WERI-Rb-1 (cell line): ENCODE measurements around the gene PTPRN2.

Experiments
- DNase-seq: peaks from one replicate; pipeline ENCODE4 v3.0.0-alpha.2; 2020
- H3K27ac ChIP-seq: fragments of 250-450 bp; sonication (Bioruptor Pico); 2 replicates; pipeline ENCODE4 v1.5.1; 2020; ENCODE audit warnings: mild to moderate bottlenecking, moderate library complexity
- H3K27me3 ChIP-seq: fragments of 250-450 bp; sonication (Bioruptor Pico); 2 replicates; pipeline ENCODE4 v1.5.1; 2021; ENCODE audit warnings: mild to moderate bottlenecking, low read depth, moderate library complexity; ENCODE audit not compliant: insufficient read depth, severe bottlenecking
- H3K36me3 ChIP-seq: fragments of 250-450 bp; sonication (Bioruptor Pico); 2 replicates; pipeline ENCODE4 v1.5.1; 2020; ENCODE audit warnings: mild to moderate bottlenecking, moderate library complexity
- H3K4me3 ChIP-seq: 2 replicates; pipeline ENCODE4 v1.5.1; 2011; ENCODE audit warnings: low read depth, mild to moderate bottlenecking, control low read depth, low read length
- H3K9me3 ChIP-seq: fragments of 250-450 bp; sonication (Bioruptor Pico); 2 replicates; pipeline ENCODE4 v1.5.1; 2021; ENCODE audit warnings: mild to moderate bottlenecking, moderate library complexity; ENCODE audit not compliant: severe bottlenecking
- CTCF ChIP-seq: IDR thresholded peaks from 2 replicates; pipeline ENCODE4 v1.5.1; 2011; ENCODE audit warnings: low read depth, mild to moderate bottlenecking, control low read depth, inconsistent platforms, low read length

The PTPRN2 gene

GRCh38 chr7:157652954-157653826 lies 934.4 kb downstream of the PTPRN2 start:
- Histone ChIP-seq H3K27ac (no peak overlapping the region), H3K4me3 (no peak overlapping the region), H3K9me3 (no peaks in the 10 kb centered on the region), H3K27me3 (no peaks in the 10 kb centered on the region), H3K36me3 (peaks cover 5% of the 10 kb centered on the region)
- peak; percentile 4 for DNase-seq
- TF ChIP-seq CTCF, result no peak

GRCh38 chr7:157652161-157652953 lies 935.3 kb downstream of the PTPRN2 start:
- no peak overlapping the region for H3K4me3 ChIP-seq
- H3K27me3 ChIP-seq, result no peaks in the 10 kb centered on the region
- TF ChIP-seq CTCF, result no peak
- H3K9me3 ChIP-seq, result no peaks in the 10 kb centered on the region
- H3K27ac ChIP-seq, result no peak overlapping the region
- peaks cover 5% of the 10 kb centered on the region for H3K36me3 ChIP-seq
- DNase-seq, result peak; percentile 4

- Histone ChIP-seq H3K9me3 (no peaks in the 10 kb centered on the region), H3K27me3 (no peaks in the 10 kb centered on the region), H3K27ac (no peak overlapping the region), H3K4me3 (no peak overlapping the region), H3K36me3 (peaks cover 5% of the 10 kb centered on the region)
- no peak for DNase-seq
- TF ChIP-seq CTCF, result no peak
These were observed 936.1 kb downstream of the PTPRN2 start for GRCh38 chr7:157651366-157652160.

- Histone ChIP-seq H3K9me3 (no peaks in the 10 kb centered on the region), H3K4me3 (no peak overlapping the region), H3K36me3 (no peaks in the 10 kb centered on the region; the same call in none of the 2 replicates), H3K27ac (no peak overlapping the region), H3K27me3 (no peaks in the 10 kb centered on the region)
- no peak for TF ChIP-seq CTCF
- DNase-seq, result no peak
These were observed 936.8 kb downstream of the PTPRN2 start for GRCh38 chr7:157650801-157651200.

- no peaks in the 10 kb centered on the region for H3K9me3 ChIP-seq
- no peak overlapping the region for H3K4me3 ChIP-seq
- peaks cover 2% of the 10 kb centered on the region; the same call in 1 of the 2 replicates for H3K36me3 ChIP-seq
These were observed 937.4 kb downstream of the PTPRN2 start for GRCh38 chr7:157650131-157650631.

More at GRCh38 chr7:157650131-157650631, 937.4 kb downstream of the PTPRN2 start:
- no peak for TF ChIP-seq CTCF
- DNase-seq, result no peak
- no peak overlapping the region for H3K27ac ChIP-seq
- H3K27me3 ChIP-seq, result no peaks in the 10 kb centered on the region
